Measurements from ENCODE around the gene CPA2. TPM values are rescaled to one million over a fixed set of nuclear protein-coding genes. Genes with fewer than 3 reads are reported as not detected.

Gene CPA2
- total and polyA plus RNA-seq, 2 donors from 2014 or later: not detected

DNA sequence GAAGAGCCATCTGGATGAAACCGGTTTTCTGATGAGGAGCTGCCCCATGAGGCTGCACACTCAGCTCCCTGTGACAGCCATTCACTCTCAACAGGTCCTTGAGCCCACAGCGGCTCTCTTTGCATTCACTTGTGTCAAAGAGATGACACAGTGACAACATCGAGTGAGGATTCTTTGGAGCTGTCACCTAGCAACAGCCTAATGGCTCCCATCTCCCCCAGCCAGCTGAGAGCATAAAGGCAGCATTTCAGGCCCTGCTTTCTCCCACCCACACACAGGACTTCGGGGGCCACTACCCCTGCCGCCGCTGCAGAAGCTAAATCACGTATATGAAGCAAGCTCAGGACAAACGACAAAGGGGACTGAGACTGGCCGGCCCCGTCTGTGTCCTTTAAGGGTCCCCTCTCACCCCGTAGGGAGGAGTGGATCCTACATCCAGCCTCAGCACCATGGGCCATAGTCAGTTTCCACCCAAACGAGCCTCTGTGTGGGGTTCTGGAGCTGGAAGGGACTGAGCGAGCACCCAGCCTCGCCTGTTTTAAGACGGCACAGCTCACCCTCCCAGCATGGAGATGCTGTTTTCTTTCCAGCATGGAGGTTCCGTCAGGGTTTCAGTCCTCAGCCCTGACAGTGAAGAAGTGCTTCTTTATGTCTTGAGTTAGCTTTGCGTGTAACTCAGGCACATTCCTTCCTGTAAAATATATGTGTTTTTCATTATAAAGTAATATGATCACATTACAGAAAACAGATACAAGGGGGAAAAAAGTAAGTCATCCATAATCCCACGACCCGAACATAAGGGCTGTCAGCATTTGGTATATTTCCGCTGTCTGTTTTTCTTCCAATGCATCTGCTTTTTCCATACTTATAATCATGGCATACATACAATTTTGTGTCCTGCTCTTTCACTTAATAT lies 31.2 kb downstream of the CPA2 start:
- no peaks in the 10 kb centered on the region for H3K4me1 ChIP-seq (ENCODE audit: control insufficient read depth in 2 of 3, insufficient read depth in 2 of 3, low read depth in 1 of 3, low read length in 3 of 3)
- TF ChIP-seq, protein P1, sequence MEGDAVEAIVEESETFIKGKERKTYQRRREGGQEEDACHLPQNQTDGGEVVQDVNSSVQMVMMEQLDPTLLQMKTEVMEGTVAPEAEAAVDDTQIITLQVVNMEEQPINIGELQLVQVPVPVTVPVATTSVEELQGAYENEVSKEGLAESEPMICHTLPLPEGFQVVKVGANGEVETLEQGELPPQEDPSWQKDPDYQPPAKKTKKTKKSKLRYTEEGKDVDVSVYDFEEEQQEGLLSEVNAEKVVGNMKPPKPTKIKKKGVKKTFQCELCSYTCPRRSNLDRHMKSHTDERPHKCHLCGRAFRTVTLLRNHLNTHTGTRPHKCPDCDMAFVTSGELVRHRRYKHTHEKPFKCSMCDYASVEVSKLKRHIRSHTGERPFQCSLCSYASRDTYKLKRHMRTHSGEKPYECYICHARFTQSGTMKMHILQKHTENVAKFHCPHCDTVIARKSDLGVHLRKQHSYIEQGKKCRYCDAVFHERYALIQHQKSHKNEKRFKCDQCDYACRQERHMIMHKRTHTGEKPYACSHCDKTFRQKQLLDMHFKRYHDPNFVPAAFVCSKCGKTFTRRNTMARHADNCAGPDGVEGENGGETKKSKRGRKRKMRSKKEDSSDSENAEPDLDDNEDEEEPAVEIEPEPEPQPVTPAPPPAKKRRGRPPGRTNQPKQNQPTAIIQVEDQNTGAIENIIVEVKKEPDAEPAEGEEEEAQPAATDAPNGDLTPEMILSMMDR (IDR thresholded peaks at IDR 0.05; ENCODE audit: borderline replicate concordance, extremely low read depth, insufficient read depth): no peak
- no peak for FAIRE-seq
- H3K36me3 ChIP-seq (ENCODE audit: control insufficient read depth in 2 of 3, insufficient read depth in 3 of 3, low read length in 3 of 3): no peaks in the 10 kb centered on the region
- peak in 4 of 5 donors; percentile 57 to 71 (median 62) for DNase-seq
- H3K27me3 ChIP-seq (ENCODE audit: control insufficient read depth, insufficient read depth, low read length): no peaks in the 10 kb centered on the region
- intact Hi-C loops (cut with DNase I): no loop called here
- H3K9me3 ChIP-seq (ENCODE audit: control insufficient read depth in 2 of 3, insufficient read depth in 1 of 3, low read length in 3 of 3): no peaks in the 10 kb centered on the region
- H3K9ac ChIP-seq (ENCODE audit: low read length in 3 of 3): no peak overlapping the region
- H3K27ac ChIP-seq (ENCODE audit: low read depth in 2 of 2, low read length in 2 of 2): no peak overlapping the region
- no peak overlapping the region for H3K4me3 ChIP-seq (ENCODE audit: low read length in 3 of 3)

DNA sequence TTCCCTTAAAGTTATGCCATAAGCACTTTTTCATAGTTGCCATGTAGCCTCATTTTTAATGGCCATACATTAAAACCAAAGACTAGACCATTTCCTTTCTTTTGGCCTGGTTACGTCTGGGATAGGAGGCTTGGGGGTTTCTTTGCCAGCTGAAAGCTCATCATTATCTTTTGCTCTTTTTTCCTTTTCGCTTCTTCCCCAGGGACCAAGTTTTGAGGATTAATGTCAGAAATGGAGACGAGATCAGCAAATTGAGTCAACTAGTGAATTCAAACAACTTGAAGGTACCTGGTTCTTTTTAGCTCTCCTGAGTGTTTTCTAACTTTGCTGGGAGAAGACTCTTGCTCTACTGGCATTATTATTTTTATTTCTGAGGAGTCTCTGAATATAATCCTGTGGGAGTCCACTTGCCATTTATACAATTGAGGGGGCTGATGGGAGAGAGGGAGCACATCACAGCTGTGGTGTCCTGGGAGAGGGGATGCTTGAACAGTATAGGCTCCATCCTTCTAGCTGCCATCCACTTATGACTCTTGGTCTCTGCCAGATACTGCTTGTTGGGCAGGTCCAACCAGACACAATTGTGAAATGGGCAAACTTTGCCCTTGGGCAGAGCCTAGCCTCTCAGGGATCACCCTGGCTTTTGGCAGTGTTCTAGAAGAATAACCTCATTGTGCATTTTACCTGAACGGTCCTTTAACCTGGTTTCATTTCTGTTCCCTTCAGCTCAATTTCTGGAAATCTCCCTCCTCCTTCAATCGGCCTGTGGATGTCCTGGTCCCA lies 32.1 kb downstream of the CPA2 start:
- Histone ChIP-seq H3K36me3 (ENCODE audit: control insufficient read depth in 2 of 3, insufficient read depth in 3 of 3, low read length in 3 of 3) (no peaks in the 10 kb centered on the region), H3K27me3 (ENCODE audit: control insufficient read depth, insufficient read depth, low read length) (no peaks in the 10 kb centered on the region), H3K4me3 (ENCODE audit: low read length in 3 of 3) (no peak overlapping the region), H3K4me1 (ENCODE audit: control insufficient read depth in 2 of 3, insufficient read depth in 2 of 3, low read depth in 1 of 3, low read length in 3 of 3) (no peaks in the 10 kb centered on the region), H3K27ac (ENCODE audit: low read depth in 2 of 2, low read length in 2 of 2) (no peak overlapping the region), H3K9ac (ENCODE audit: low read length in 3 of 3) (no peak overlapping the region), H3K9me3 (ENCODE audit: control insufficient read depth in 2 of 3, insufficient read depth in 1 of 3, low read length in 3 of 3) (no peaks in the 10 kb centered on the region)
- FAIRE-seq (no peak), DNase-seq (no peak)
- intact Hi-C loops (cut with DNase I): no loop called here
- TF ChIP-seq, protein P1 (IDR thresholded peaks at IDR 0.05; ENCODE audit: borderline replicate concordance, extremely low read depth, insufficient read depth): no peak

DNA sequence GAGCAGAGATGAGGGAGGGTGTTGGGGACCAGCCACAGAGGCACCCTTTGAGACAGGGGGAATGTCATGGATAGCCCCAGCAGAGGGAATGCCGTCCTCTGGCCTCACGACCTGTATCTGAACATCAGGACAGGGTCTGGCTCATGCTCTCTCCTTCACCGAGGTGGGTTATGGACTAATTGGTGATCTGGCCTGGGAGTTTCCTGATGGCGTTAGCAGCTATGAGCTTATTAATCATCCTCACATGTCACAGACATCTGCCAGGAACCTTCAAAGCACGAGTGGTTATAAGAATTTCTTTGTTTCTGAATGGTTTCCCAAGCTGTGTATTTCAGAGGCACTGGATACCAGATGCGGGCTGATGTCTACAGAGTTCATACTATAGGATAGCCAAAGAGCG lies 33.2 kb downstream of the CPA2 start:
- FAIRE-seq: no peak
- Histone ChIP-seq H3K4me3 (ENCODE audit: low read length in 3 of 3) (no peak overlapping the region), H3K9me3 (ENCODE audit: control insufficient read depth in 2 of 3, insufficient read depth in 1 of 3, low read length in 3 of 3) (no peaks in the 10 kb centered on the region), H3K9ac (ENCODE audit: low read length in 3 of 3) (no peak overlapping the region), H3K27ac (ENCODE audit: low read depth in 2 of 2, low read length in 2 of 2) (no peak overlapping the region), H3K27me3 (ENCODE audit: control insufficient read depth, insufficient read depth, low read length) (no peaks in the 10 kb centered on the region), H3K36me3 (ENCODE audit: control insufficient read depth in 2 of 3, insufficient read depth in 3 of 3, low read length in 3 of 3) (no peaks in the 10 kb centered on the region), H3K4me1 (ENCODE audit: control insufficient read depth in 2 of 3, insufficient read depth in 2 of 3, low read depth in 1 of 3, low read length in 3 of 3) (no peaks in the 10 kb centered on the region)
- TF ChIP-seq, protein P1 (IDR thresholded peaks at IDR 0.05; ENCODE audit: borderline replicate concordance, extremely low read depth, insufficient read depth): no peak
- DNase-seq: no peak
- intact Hi-C loops (cut with DNase I): no loop called here

Data from kidney (tissue), 14 donors.